GM21717 (cell line): Measurements from ENCODE around the gene C1QTNF3.
"Not testable (repeated sequence)": the region's sequence is repeated elsewhere in the genome, so short reads cannot be mapped to it uniquely, and the experiment has no call there.

Experiments
- ATAC-seq: cut with Tn5 transposase; IDR thresholded peaks from one replicate; pipeline ENCODE4 v1.9.1; 2021; ENCODE audit warnings: mild to moderate bottlenecking, moderate library complexity; ENCODE audit not compliant: unreplicated experiment

C1QTNF3 gene

DNA sequence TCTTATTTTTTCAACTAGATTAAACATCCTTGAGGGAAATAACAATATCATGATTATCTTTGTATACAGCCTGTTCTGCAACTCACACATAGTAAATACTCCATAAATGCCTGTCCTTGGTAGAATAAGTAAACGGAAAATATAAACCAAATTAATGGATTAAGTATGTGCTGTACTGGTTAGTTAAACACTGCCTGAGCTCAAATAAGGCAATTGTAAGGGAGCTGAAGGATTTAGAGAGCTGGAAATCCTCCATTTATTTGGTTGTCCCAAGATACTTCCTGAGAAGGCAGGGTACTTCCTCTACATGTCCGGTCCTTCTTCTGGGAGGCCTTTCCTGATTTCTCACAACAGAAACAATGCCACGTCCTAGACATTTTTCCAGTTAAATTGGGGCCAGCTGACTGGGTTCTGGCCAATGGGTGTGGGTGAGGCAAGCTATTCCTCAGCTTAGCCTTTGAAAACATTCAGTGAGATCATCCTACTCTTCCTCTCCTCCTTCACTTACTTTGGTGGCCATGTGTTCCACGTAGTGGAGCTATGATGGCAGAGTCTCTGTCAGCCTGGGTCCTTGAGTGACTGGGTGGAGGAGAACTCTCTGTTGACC is 8.5 kb upstream of the C1QTNF3 start:
- no peak for ATAC-seq

DNA sequence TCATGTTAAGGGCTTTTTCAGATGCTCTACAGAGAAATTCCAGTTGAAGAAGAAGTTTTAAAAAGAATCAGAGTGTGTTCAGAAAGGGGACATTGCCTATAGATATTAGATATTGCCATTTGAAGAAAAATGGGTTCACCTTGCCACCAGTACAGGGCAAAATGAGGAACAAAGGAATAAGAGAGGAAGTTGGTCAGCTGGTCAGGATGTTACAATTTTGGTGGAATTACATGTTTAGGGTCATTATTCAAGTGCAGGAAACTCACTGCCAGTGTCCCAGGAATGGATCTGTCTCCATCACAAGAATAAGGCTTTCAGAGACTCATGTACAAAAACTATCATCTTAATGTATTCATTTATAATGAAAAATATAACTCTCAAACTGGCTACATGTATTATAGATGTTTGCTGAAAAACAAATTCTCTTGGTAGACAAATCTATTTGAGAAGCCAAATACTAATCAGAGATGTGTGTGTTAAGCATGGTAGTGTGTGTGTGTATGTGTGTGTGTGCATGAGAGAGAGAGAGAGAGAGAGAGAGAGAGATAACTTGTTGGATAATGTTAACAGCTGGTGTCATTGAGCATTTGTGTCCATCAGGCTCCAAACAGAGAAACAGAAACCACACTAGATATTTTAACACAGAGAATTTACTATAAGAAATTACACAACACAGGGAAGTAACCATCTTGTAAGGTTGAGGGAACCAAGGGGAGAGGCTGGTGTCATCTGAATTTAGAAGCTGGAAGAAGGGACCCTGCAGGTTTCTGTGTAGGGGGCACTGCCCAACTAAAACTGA is 5.0 kb upstream of the C1QTNF3 start:
- ATAC-seq: no peak

DNA sequence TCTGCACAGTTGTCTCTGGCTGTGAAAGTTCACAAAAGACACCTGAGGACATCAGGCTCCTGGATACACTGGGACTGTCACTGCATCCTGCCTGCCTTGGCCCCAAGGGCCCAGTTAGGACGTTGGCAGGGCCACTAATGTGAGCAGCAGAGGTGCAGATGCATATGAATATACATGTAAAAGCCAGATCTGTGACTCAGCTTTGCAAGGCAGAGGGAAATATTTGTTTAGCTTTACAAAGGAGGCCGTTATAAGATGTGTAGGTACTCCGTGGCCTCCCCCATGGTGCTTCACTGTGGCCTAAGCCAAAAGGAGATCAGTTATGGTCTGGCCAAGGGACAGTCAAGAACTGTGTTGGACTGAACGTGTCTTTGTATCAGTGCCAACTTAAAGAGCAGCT is 4.1 kb upstream of the C1QTNF3 start:
- ATAC-seq: no peak

DNA sequence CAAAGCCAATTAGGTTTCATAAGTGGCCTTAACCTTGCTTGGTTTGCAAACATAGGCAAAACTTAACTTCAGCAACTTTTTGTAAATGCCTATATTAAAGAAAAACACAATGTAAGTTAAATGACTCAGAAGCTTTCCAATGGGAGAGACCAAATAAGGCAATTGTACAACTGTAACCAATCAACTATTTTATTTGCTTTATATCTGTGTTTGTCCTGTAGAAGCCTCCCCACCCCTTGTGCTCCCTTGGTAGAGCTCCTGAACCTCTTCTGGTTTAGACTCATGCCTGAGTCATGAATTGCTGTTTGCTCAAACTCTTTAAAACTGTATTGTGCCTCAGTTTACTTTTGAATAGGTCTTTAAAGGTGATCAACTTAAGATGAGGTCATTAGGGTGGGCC is 3.0 kb upstream of the C1QTNF3 start:
- no peak for ATAC-seq

DNA sequence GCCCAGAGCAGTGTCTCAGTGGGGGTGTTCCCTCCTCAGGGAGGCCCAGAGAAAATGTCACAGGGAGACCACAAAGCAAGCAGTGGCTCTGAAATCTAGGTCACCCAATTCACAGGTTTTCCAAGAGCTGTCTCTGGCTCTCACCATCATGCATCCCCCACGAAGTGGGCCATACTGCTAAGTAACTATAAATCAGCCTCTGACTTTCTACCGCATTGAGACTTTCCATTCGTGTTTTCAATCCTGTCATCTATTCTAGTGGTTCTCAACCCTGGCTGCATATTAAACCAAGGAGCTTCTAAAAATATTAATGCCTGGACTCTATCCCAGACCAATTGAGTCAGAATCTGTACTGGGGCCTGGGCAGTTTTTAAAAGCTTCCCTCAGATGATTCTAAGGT is 2.0 kb upstream of the C1QTNF3 start:
- no peak for ATAC-seq

DNA sequence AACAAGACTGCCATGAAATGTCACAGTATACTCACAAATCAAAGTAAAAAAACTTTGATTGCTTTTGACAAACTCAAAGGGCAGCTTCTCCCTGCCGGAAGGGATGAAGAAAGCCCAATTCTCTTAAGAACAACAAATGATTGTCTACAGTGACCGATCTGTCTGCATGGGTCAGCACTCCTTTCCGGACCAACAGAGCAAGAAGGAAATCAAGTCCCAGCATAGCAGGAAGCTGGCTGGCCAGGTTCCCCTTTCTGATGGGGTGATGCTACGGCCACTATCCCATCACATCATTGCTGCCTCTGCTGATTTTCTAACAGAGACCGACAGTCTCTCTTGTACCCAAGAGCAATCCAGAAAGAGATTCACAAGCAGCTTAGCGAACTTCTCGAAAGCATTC is 692 bp downstream of the C1QTNF3 start:
- no peak for ATAC-seq

DNA sequence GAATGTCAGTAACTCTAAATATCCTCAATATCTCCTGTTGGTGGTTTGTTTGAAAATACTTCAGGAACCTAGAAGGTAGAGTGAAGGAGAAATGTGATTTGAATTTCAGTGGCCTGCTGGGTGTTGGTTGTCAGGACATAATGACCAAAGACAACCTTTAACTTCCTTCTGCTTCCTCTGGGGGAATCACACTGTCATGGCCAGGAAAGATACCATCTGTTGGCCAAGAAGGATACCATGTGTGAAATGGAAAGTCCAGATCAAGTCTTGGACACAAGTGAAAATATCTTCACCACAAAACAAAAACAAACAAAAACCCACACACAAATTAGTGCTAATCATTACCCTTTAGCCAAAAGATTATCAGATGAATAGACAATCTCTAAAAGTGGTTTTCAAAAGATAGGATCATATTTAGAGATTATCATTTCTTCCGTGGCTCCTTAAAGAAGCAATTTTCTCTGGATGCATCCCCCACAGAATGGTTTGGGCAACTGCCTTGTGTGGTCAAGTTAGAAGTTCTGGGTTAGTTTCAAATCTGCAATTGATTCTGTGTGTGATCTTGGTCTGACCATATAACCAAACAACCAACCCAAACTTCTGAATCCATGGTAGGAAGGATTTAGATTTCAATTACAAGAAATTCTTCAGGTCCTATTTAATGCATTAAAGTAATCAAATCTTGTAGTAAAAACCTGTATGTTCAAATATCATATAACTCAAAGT is 1.6 kb downstream of the C1QTNF3 start:
- no peak for ATAC-seq

DNA sequence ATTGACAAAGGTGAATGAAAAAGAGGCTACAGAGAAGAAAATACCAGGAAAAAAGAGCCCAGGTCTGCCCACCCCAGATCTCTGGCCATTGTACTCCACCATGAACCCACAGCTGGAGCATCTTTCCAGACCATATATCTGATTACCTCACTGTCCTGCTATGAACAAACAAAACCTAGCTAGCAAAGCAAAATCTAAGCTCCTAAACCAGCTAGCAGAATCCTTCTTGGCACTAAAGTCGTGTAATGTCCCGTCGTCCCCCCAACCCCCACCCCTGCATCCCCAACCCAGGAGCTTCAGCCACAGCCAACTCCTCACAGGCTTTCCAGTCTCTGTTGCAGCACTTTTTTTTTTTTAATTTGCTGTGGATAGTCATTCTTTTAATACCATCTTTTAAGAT is 2.5 kb downstream of the C1QTNF3 start:
- no peak for ATAC-seq

DNA sequence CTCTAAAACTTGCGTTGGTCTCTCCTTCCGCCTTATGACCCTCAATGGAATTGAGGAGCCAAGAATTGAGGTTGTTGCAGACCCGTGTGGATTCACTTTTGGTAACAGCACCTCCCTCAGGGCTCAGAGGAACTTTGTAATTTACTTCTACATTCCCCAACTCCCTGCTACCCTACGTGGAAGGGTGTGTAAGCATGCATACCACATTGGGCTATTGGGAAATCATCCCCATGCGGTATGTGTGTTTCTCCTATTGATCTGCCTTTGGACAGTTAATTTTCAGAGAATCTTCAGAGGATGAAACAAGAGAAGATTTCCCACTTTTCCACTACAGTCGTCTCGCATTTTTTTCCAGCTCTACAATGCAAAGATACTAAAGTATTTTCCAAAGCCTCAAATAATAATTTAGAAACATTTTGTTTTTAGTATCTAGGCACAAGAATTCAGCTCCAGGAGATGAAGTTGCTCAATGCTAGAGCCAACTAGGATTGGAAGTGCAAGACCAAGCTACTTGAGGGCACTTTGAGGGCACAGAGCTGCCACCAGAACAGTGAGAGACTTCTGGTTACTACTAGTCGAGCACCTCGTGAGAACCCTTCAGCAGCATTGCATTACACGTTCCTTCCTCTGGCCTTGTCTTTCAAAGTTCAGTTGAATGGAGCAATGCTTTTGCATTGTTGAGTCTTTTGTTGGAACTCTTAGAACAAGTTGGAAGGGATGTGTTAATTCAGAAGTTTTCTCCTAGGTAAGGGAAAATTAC is 3.4 kb downstream of the C1QTNF3 start:
- no peak for ATAC-seq

DNA sequence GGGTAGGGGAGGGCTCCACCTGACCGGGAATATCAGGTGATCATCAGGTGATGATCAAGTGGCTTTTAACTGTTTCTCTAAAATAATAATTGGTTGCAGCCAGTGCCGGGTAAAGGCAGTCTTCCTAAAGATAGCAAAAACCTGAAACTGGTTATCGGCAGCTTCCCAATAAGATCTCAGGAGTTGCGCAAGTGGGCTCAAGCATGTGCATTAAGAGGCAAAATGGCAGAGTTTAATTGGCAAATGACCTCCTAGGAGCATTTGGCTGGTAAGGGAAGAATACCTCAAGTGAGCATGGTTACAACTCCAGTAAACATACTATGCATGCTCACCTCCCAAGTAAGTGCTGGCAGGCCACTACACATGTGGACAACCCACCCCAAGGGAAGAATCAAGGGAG is 4.2 kb downstream of the C1QTNF3 start:
- ATAC-seq: no peak

DNA sequence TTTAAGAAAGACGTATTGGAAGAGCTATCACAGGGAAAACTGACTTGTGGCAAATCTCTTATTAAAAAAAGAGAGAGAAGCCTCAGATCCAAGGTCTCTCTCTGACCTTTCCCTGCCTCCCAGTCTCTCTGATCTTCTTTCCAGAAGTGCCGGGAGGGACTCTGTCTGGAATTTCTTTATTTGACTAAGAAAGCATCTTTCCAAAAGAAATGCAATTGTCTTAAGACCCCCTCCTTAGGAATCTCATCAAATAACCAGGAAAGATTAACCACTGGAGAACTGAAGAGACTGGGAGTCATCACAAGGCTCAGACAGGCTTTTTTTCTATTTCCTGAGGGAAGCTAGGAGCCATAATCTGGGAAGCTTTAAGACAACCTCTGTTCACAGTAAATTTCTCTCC is 4.6 kb downstream of the C1QTNF3 start:
- no peak for ATAC-seq

DNA sequence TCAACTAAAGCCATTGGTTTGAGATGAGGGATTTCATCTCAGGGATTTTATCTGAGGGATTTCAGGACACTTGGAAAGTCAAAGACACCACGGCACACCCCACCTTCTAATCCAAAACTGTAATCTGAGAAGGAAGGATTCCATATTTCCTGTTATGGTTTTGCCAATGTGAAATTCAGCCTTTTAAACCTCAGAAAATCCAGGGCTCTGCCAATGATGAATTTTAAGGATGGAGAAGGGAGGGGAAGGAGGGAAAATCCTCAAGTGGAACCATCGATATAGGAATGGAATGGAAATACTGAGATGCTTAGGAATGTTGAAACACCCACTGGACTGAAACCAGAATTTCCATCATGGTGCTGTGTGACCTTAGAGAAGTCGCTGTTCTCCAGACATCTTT is 5.3 kb downstream of the C1QTNF3 start:
- no peak for ATAC-seq

DNA sequence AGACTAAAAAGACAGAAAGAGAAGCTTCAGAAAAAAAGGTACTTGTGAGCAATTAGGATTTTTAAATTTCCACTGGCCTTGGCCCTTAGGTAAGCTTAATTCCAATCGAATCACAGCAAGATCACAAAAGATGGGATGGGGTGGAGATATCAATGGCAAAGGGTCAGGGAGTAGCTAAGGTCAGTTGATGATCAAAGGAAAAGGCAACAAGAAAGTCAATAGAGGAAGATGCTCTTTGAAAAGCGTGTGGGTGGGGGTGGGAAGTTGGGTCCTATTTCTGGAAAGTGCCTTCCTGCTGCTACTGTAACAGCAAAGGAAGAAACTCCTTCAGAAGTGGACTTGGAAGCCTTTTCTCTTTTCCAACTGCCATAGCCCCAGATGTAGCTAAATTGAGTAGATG is 7.3 kb downstream of the C1QTNF3 start:
- ATAC-seq: no peak

DNA sequence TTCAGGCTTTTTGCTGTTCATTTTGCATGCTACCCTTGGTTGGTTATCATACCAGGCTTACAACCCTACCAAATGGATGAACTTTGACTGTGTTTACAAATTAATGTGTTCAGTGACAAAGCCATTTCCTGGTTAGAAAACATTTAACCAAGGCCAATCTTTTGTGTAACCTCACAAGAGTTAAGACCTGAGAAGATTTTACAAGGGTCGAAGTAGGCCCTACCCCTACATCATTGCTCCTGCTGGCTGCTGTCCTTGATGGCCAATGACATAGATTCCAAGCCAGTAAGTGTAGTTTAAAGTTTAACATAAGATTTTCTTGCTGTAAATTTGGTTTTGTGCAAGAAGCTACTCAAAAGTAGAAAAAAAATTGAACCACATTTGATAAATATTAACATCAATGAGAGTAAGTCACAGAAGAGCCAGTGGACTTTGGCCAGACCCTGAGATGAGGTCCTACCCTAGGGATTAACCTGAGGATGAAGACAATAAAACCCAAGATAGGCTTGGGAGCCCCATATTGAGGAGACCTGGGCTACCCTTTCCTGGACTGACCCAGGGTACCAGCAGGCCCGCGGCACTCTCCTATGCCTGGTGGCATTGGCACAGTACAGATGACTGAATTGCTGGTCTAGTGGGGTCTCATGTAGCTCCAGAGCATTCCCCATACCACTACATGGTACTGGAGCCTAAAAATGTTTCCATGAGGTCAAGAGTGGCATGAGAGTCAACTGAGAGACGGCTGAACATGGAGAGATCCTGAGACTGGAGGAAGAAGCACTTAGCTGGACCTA is 8.3 kb downstream of the C1QTNF3 start:
- ATAC-seq: no peak

DNA sequence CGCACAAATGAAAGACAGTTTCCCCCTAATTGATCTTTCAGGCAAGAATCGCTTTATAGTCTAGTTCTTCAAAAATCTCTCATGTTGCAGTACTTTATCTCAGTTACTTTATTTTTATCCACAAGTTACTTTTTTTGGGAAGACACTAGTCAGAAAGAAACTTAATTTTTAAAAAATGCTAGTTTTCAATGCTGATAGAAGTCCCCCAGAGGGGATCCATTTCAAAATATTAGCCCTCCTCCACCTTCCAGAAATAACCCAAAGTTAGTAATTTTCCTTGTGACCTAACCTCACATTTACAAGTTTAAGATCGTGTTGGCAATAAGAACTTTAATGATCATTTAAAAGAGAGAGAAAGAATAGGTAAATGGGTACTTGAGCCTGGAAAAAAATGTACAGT is 11.0 kb downstream of the C1QTNF3 start:
- ATAC-seq: no peak

DNA sequence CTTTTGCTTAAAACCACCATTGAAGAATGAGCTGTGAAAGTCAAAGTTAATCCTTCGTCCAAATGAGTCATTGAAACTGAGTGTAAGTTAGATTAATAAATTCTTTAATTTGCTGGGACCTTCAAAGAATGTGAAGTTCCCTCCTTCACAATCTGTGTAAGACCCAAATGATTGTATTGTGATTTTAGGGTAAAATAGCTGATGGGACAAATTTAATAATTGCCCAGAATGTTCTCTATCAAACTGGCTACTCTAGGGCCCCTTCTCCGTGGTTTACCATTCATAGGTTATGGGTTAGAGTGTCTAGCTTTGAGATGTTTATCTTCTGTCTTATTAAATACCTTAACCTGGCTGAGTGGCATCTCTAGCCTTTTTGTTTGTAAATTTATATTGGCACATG is 11.9 kb downstream of the C1QTNF3 start:
- ATAC-seq: no peak

DNA sequence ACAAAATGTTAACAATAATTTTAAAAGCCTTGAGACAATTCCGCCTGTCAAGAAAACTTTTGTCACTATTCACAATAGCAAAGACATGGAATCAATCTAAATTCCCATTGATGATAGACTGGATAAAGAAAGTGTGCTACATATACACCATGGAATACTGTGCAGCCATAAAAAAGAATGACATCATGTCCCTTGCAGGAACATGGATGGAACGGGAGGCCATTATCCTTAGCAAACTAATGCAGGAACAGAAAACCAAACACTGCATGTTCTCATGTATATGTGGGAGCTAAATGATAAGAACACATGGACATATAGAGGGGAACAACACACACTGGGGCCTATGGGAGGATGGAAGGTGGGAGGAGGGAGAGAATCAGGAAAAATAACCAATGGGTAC is 12.4 kb downstream of the C1QTNF3 start:
- not testable (repeated sequence) for ATAC-seq

DNA sequence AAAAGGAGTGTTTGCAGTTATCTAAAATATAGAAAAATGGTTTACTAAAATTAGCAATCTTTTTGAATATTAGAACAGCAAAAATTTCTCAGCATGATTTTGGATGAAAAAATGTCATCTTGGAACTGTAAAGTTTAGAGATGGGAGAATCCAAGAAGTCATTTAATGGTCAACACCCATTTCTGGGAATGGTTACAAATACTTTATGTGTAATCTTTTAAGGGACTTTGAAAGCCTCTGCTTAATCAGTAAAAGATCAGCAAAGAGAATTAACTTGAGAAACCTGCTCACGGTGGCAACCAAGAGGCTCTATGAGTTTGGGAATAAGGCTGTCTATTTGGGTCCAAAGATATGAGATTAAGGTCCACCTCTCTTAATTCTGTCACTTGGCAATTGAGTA is 13.0 kb downstream of the C1QTNF3 start:
- no peak for ATAC-seq

DNA sequence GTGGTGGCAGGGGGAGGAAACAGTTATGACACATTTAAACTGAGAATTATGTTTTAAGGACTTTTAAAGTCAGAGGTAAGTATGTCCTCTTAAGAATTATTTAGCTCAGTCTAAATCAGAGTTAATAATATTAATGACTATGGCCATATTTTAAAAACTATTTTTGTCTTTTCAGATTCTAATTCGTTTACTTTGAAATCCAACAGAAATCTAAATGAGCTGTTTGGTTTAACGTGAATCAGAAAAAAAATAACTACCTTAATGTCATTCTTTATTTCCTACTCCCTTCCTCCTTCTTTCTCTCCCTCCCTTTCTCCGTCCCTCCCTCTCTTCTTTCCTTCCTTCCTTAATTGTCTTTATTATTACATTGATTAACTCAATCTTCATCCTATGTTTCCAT is 14.7 kb downstream of the C1QTNF3 start:
- ATAC-seq: no peak

DNA sequence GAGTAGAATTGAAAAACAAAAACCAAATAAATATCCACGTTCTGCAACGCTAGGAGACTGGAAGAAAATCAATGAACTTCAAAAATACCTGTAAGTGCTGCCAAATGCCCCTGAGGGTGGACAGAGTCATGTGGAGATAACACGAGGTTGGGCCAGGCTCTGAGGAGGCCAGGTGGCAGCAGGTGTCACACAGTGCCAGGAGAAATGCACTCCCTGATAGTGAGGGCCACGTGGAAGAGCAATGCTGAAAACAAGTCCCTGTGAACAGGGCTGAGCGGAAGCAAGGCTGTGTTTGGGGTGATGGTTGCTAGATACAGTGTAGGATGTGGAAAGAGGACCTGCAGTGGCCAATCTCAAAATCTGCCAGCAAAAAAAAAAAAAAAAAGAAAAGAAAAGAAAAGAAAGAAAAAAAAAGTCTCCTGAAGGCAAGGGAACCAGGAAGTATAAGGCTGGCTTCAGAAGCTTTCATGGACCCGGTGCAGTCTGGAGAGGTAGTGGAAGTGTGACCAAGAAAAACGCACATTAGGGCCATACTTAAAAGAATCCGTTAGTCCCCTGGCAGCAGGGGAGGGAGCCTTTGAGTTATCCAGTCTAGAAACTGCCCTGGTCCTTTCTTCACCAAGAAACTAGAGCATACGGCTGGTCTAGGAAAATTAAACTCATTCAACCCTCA is 16.8 kb downstream of the C1QTNF3 start:
- no peak for ATAC-seq
